ENCODE data around the gene MICALL2.

Gene MICALL2

DNA sequence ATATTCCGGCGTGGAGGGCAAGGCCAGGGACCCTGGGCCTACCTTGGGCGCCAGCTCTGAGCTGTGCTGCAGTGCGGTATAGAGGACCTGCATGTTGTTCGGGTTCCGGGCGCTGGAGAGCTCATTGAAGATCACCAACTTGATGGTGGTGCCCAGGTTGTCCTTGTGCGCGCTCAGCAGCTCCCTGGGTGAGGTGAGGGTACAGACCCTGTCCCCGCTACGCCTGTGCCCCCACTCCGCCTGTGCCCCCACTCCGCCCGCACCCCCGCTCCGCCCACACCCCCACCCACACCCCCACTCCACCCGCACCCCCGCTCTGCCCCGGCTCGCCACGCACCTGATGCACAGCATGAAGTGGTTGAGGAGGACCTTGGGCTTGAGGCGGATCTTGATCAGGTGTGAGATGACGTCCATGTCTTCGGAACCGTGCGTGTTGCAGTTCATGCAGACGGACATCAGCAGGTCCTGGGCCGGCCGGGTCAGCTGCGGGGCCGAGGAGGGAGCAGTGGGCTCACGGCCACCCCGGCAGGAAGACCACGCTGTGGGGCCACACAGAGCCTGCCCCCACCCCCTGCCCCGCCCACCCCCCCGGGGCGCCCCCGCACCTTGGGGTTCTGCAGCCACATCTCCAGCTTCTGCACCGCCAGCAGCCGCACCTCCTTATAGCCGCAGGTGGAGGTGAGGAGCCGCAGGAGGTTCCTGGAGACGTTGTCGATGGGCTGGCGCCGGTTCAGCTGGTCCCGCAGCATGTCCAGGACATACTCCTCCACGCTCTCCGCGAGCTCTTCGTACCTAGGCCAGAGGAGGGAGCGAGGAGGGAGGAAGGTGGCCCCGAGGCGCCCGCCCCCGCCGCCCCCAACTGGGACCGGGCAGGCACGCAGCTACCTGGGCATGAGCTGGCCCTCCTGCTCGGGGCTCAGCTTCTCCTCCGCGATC is 39.4 kb upstream of the MICALL2 start:
- no peak for DNase-seq (ENCODE audit: low read depth)
- H3K4me3 ChIP-seq (ENCODE audit: low read depth, low read length) = no peak overlapping the region
- TF ChIP-seq POLR2A (IDR thresholded peaks at IDR 0.05; ENCODE audit: extremely low read depth, insufficient read length) (no peak), MYC (IDR thresholded peaks at IDR 0.05; ENCODE audit: low read depth, low read length) (no peak)
- TF ChIP-seq, protein P1, sequence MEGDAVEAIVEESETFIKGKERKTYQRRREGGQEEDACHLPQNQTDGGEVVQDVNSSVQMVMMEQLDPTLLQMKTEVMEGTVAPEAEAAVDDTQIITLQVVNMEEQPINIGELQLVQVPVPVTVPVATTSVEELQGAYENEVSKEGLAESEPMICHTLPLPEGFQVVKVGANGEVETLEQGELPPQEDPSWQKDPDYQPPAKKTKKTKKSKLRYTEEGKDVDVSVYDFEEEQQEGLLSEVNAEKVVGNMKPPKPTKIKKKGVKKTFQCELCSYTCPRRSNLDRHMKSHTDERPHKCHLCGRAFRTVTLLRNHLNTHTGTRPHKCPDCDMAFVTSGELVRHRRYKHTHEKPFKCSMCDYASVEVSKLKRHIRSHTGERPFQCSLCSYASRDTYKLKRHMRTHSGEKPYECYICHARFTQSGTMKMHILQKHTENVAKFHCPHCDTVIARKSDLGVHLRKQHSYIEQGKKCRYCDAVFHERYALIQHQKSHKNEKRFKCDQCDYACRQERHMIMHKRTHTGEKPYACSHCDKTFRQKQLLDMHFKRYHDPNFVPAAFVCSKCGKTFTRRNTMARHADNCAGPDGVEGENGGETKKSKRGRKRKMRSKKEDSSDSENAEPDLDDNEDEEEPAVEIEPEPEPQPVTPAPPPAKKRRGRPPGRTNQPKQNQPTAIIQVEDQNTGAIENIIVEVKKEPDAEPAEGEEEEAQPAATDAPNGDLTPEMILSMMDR (IDR thresholded peaks at IDR 0.05; ENCODE audit: low read depth, low read length) = no peak
- TF ChIP-seq, protein P2, sequence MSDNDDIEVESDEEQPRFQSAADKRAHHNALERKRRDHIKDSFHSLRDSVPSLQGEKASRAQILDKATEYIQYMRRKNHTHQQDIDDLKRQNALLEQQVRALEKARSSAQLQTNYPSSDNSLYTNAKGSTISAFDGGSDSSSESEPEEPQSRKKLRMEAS (IDR thresholded peaks at IDR 0.05; ENCODE audit: low read depth, low read length) = no peak

DNA sequence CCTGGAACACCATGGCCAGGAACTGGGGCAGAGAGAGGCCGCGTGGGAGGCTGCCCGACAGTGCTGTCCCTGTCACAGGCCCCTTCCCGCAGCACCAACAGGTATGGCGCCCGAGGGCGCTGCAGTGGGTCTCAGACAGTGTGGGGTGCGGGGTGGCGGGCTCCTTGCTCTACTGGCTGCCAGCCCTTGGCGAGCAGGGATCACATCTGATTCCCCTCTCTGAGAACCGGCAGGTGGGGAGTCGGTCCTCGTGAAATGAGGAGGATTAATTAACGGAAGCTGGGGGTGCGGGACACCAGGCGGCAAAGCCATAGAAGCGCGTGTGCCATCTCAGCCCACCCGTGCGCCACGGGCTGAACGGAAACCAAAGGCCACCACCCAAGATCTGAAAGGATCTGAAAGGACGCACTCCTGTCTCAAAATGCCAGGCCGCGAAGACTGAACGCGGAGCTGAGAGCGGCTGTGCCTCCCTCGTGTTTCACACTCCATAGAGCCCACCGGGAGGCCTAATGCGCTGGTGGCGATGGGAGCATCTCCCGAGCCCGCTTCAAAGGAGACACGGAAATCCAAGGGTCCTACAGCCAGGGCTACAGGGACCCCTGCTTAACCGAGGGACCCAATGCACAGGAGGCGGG is 38.1 kb upstream of the MICALL2 start:
- DNase-seq (ENCODE audit: low read depth) = no peak
- H3K4me3 ChIP-seq (ENCODE audit: low read depth, low read length) = no peak overlapping the region
- TF ChIP-seq, protein P2 (IDR thresholded peaks at IDR 0.05; ENCODE audit: low read depth, low read length) = no peak
- TF ChIP-seq, protein P1 (IDR thresholded peaks at IDR 0.05; ENCODE audit: low read depth, low read length) = no peak
- no peak for TF ChIP-seq MYC (IDR thresholded peaks at IDR 0.05; ENCODE audit: low read depth, low read length)
- TF ChIP-seq POLR2A (IDR thresholded peaks at IDR 0.05; ENCODE audit: extremely low read depth, insufficient read length) = no peak

DNA sequence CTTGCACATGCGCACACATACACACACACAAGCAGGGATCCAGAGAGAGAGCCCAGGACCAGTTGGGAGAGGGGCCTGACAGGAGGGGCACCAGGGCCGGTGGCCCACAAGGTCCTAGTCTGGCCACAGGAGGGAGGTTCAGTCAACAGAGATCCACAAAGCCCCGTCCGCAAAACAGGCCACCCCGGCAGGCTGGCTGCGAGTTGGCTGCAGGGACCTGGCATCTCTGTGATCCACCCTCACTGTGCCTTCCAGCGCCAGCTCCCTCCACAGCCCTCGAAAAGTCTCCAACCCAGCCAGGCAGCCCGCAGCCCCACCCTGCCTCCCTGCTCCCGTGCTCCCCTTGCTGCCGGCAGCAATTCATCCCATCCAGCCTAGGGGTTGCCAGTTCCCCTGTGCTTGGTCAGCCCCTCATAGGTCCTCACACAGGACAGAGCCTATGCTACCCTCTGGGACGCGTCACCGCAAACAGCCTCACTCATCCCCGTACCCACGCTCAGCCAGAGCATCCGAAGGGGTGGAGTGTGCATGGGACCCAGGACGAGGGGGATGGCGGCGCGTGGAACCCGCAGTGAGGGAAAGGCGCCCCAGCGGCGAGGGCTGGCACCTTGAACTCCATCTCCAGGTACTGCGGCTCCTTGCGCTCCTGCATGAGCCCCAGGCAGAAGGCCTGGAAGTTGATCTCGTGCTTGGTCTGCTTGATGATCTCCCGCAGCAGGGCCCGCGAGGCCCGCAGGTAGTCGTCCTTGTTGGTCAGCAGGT is 37.4 kb upstream of the MICALL2 start:
- no peak for DNase-seq (ENCODE audit: low read depth)
- no peak overlapping the region for H3K4me3 ChIP-seq (ENCODE audit: low read depth, low read length)
- TF ChIP-seq POLR2A (IDR thresholded peaks at IDR 0.05; ENCODE audit: extremely low read depth, insufficient read length) (no peak), MYC (IDR thresholded peaks at IDR 0.05; ENCODE audit: low read depth, low read length) (no peak)
- TF ChIP-seq, protein P1 (IDR thresholded peaks at IDR 0.05; ENCODE audit: low read depth, low read length) = no peak
- TF ChIP-seq, protein P2 (IDR thresholded peaks at IDR 0.05; ENCODE audit: low read depth, low read length) = no peak

DNA sequence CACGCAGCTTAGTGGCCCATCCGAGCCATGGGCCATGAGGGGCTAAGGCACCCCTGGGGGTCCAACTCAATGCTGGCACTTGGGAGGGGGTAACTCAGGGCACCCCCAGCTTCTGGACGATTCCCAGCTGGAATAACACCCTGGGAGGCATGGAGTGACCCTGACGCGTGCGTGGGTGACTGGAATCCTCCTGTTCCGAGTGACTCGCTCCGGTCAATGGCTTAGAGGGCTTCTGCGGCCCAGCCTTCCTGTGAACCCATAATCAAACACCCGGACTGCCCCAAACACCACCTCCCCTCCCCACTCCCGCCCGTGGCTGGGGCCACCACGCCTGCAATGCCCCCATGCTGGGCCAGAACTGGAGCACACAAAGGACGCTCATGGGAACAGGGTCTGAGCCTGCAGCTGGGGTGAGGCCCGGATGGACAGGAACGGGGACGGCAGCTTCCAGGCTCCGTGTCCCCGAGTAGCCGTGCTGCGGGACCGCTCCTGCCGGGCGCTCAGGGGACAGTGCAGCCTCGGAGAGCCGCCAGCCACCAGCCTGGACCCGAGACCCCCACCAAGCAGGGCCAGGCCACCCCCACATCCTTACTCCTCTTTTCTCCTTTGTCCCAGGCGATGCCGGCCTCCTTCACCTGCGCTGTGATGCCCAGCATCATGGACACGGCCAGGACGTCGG is 36.4 kb upstream of the MICALL2 start:
- TF ChIP-seq, protein P1 (IDR thresholded peaks at IDR 0.05; ENCODE audit: low read depth, low read length) = no peak
- no peak for TF ChIP-seq POLR2A (IDR thresholded peaks at IDR 0.05; ENCODE audit: extremely low read depth, insufficient read length)
- TF ChIP-seq, protein P2 (IDR thresholded peaks at IDR 0.05; ENCODE audit: low read depth, low read length) = no peak
- TF ChIP-seq MYC (IDR thresholded peaks at IDR 0.05; ENCODE audit: low read depth, low read length) = no peak
- no peak for DNase-seq (ENCODE audit: low read depth)
- no peak overlapping the region for H3K4me3 ChIP-seq (ENCODE audit: low read depth, low read length)

Data from NB4 (cell line).